PC-3 (cell line): ENCODE results near the gene TMEM51.

ENCODE experiments used
- CTCF ChIP-seq: fragments of 300-600 bp; sonication (generic); conservative IDR thresholded peaks from 2 replicates; pipeline ENCODE4 v1.5.1; 2017; ENCODE audit warnings: antibody characterized with exemption, low read depth, mild to moderate bottlenecking, low read length
- EZH2 ChIP-seq: fragments of 300-600 bp; sonication (generic); IDR thresholded peaks from one replicate; pipeline ENCODE4 v1.6.1; 2017; ENCODE audit warnings: antibody characterized with exemption, mild to moderate bottlenecking, low read length; ENCODE audit not compliant: unreplicated experiment
- EZH2phosphoT487 ChIP-seq: fragments of 300-600 bp; sonication (generic); IDR thresholded peaks from 2 replicates; pipeline ENCODE4 v1.6.1; 2018; ENCODE audit warnings: mild to moderate bottlenecking, antibody characterized with exemption, low read length, borderline replicate concordance

- no peak for TF ChIP-seq CTCF
- TF ChIP-seq EZH2phosphoT487: no peak
- no peak for TF ChIP-seq EZH2
Measured at GRCh38 chr1:15167386-15167785, 13.8 kb downstream of the TMEM51 start.
